NCI-H2171 treated with DMSO at 0.1 percent for 48 hours (cell line): ENCODE data around the gene QPRT.
"Not testable (repeated sequence)": the region's sequence is repeated elsewhere in the genome, so short reads cannot be mapped to it uniquely, and the experiment has no call there.

Source experiments
- DNase-seq: peaks from one replicate; lab custom pipeline; 2025; lab: John Stamatoyannopoulos, UW

Gene QPRT

DNA sequence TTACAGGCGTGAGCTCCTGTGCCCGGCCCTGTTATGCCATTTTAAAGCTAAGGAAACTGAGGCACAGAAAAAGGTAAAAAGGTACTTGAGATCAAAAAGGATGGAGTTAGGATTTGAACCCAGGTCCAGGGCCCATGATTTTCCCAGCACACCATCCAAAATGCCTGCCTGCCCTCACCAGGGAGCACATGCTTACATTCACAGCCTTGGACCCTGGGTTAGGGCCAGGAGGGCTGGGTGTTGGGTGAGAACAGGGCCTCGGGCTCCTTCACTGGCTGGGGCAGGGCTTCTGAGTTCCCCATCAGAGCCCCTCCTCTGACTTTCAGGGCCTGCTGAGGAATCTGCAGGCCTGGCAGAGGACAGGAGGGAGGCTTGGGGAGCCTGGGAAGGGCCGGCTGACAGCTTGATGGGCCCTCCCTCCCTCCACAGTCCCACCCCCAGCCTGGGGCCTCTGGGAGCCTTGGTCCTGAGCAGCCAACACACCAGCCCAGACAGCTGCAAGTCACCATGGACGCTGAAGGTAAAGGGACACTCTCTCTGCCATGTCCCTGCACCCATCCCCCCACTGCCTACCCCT is at the start of gene QPRT:
QPRT (plus strand) TSS at position 490 of the 577 bp plus-strand sequence; CDS start at position 508, 18 bp downstream.
- peak; percentile 44 for DNase-seq

DNA sequence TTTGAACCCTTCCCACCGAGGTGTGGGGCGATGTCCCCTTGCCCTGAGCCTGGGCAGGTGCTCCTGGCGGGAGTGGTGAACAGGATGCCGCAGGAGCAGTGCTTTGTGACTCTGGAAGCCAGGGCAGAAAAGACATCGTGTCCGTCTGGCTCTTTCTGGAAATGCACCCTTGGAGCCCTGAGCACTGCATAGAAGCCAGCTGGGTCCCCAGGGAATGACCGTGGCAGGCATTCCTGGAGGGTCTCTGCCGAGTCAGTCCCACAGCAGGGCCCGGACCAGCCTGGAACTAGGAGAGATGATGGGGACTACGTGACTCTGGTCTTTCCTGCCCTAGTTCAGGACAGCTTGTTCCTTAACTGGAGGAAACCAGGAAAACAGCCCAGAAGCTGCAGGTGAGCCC is 49.7 kb upstream of the QPRT start:
- DNase-seq = not testable (repeated sequence)

DNA sequence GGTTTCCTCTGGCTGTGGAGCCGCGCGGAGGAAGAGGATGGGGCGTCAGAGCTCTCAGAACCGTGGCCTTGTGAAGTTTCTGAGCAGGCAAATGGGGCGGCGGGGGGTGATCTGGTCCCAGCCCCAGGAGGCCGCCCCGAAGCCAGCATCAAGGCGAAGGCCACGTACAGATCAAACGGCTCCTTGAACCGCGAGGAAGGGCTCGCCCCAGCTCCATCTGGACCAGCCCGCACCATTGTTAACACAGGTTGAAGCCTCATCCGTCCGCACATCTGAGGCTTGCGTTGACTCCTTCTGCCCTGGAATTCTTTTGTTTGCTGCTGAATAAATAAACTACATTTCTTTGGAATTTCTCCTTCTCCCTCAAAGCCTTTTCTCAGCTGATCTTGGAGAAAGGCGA is 47.3 kb upstream of the QPRT start:
- not testable (repeated sequence) for DNase-seq

- not testable (repeated sequence) for DNase-seq
These were observed 43.1 kb upstream of the QPRT start for GRCh38 chr16:29635902-29636301.

- not testable (repeated sequence) for DNase-seq
These were observed 42.6 kb upstream of the QPRT start for GRCh38 chr16:29636368-29636767.

DNA sequence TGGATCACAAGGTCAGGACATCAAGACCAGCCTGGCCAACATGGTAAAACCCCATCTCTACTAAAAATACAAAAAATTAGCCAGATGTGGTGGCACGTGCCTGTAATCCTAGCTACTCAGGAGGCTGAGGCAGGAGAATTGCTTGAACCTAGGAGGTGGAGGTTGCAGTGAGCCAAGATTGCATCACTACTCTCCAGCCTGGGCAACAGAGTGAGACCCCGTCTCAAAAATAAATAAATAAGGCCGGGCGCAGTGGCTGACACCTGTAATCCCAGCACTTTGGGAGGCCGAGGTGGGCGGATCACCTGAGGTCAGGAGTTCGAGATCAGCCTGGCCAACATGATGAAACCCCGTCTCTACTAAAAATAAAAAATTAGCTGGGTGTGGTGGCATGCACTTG is 40.2 kb upstream of the QPRT start:
- not testable (repeated sequence) for DNase-seq

DNA sequence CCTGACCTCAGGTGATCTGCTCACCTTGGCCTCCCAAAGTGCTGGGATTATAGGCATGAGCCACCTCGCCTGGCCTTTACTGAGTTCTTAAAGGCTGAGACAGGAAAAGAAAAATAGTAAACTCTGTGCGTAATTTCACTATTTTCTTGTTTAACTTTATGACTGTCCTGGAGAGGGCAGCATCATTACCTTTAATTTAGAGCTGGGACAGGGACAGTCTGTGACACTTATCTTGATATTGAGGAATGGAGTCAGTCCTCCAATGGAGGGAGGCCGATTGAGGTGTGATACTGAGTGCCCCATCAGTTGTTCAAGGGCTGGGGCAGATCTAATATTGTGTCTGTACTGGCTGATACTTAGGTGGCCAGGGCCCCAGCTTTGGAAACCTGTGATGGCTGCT is 37.4 kb upstream of the QPRT start:
- DNase-seq = no peak

- DNase-seq = no peak
These were observed 35.4 kb upstream of the QPRT start for GRCh38 chr16:29643596-29643995.

DNA sequence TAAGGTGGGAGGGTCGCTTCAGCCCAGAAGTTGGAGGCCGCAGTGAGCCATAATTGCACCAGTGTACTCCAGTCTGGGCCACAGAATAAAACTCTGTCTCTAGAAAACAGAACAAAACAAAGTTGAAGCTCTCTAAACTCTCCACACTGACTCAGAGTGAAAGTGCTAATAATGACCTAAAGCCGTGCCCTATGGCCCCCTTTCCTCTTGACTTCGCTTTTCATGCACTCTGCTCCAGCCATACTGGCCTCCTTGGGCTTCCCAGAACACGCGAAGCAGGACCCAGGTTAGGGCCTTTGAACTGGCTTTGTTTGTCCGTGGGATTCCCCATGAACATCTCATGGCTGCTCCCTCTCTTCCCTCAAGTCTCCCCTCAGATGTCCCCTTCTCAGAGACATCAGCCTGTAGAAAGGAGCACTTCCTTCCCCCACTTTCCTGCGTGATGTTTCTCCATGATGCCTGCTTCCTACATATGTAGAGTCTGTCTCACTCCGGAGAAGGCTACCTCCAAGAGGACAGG is 34.6 kb upstream of the QPRT start:
- DNase-seq = no peak

- no peak for DNase-seq
These were observed 33.8 kb upstream of the QPRT start for GRCh38 chr16:29644973-29645693.

DNA sequence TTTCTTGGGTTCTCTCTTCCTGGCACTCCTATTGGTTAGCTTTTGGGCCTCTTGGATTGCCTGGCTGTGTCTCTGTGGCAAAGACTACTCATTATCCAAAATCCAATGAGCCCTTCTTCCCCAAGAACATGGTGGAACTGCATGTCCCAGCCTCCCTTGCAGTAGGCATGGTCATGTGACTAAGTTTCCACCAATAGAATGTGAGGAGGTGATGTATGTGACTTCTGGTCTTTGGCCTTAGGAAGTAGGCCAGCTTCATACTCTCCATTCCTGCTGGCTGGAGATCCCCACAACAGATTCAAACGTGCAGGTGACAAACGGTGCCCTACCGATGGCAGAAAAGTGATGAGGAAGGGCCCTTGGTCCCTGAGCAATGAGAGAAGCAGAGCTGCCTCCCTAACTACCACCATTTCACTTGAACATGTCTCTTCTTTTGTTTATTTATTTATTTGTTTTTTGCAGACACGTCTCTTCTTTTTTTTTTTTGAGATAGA is 33.2 kb upstream of the QPRT start:
- peak; percentile 37 for DNase-seq

GRCh38 chr16:29646947-29647346 is 32.0 kb upstream of the QPRT start:
- DNase-seq = no peak

DNA sequence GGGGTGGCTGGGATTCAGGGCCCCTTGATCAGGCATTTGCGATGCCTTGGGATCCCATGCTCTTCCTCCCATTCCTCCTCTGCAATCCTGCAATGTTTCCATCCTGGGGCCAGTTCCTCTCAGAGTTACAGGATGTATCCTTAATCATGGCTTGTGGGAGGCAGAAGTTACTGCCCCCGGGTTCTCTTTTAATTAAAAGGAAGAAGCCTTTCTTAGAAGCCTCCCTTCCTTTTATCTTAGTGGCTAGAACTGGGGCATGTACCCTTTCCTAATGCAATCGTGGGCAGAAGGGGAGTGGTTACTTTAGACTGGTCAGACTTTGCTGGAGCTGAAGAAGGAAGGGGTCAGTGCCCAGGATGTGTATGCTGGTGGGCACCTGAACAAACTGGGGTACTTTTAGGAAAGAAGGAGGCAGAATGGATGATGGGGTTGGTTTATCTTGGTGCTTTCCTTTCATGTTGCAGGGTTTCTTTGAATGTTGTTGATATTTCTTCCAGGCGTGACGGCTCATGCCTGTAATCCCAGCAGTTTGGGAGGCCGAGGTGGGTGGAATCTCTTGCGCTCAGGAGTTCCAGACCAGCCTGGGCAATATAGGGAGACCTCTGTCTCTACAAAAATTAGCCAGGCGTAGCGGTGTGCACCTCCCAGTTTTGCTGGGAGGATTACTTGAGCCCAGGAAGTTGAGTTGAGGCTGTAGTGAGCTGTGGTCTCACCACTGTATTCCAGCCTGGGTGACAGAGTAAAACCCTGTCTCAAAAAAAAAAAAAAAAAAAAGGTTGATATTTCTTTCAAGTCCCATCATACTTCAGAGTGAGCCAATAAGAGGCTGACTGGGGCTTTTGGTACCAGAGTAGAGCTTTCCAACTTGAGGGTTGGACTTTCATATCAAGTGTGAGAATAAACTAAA is 29.1 kb upstream of the QPRT start:
- no peak for DNase-seq

- DNase-seq = no peak
These were observed 28.2 kb upstream of the QPRT start for GRCh38 chr16:29650771-29651170.

DNA sequence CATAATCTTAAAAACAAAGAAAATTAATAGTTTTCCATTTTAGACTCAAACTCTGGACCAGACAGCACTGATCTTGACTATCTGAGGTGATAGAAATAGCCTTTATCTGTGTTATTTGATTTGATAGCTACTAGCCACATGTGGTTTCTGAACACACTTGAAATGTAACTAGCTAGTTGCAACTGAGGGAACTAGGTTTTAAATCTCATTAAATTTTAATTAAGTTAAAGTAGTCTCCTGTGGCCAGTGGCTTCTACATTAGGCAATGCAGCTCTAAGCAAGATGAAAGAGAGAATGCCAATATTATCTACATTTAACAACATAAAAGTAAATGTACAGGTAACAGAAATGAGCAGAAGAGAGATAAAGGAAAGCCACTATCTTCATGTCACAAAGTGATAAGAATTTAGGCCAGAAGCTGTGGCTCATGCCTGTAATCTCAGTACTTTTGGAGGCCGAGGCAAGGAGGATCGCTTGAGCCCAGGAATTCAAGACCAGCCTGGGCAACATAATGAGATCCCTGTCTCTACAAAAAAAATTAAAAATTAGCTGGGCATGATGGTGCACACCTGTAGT is 27.1 kb upstream of the QPRT start:
- DNase-seq = no peak

DNA sequence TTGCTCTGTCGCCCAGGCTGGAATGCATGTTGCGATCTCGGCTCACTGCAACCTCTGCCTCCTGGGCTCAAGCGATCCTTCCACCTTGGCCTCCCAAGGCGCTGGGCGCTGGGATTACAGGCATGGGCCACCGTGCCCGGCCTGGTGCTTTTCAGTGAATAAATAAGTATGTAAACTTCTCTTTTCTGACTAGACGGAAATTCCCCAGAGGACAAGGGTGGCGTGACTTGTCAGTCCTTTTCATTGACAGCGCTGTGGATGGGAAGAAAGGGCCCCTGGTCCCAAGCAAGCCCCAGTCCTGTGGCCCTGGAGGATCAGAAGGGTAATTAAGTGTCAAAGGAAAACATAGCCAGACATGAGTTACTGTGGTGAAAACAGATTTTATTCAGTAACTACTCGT is 25.5 kb upstream of the QPRT start:
- DNase-seq = no peak

DNA sequence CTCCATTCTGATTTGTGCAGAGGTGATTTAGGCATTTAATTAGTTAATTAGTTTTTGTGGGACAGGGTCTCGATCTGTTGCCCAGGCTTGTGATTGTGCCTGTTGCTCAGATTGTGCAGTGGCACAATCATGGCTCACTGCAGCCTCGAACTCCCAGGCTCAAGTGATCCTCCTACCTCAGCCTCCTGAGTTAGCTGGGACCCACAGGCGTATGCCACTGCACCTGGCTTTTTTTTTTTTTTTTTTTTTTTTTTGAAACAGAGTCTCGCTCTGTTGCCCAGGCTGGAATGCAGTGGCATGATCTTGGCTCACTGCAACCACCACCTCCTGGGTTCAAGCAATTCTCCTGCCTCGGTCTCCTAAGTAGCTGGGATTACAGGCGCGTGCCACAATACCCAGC is 25.1 kb upstream of the QPRT start:
- not testable (repeated sequence) for DNase-seq

DNA sequence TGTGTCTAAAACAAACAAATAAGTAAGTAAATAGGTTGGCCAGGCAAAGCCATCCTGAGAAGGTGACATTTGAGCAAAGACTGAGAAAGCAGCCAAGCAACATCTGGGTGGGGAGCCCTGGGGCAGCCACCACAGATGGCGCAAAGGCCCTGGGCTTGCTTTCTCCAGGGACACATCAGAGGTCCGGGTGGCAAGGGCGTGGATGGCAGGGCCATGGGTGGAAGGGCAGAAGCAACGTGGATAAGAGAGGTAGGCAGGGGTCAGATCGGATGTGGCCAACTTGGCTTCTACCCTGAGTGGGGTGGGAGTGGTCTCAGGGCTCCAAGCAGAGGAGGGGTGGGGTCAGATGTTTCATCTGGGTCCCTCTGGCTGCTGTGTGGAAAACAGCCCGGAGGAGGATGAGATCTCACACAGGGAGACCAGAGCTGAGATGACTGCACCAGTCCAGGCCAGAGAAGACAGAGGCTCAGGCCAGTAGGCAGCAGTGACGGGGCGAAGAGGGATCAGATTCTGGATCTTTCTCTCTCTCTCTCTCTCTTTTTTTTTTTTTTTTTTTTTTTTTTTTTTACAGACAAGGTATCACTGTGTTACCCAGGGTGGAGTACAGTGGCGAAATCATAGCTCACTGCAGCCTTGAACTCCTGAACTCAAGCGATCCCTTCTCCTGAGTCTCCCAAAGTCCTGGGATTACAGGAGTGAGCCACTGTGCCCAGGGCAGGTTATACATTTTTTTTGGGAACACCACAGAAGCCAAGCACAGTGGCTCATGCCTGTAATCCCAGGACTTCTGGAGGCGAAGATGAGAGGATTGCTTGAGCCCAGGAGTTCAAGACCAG is 22.1 kb upstream of the QPRT start:
- no peak for DNase-seq

DNA sequence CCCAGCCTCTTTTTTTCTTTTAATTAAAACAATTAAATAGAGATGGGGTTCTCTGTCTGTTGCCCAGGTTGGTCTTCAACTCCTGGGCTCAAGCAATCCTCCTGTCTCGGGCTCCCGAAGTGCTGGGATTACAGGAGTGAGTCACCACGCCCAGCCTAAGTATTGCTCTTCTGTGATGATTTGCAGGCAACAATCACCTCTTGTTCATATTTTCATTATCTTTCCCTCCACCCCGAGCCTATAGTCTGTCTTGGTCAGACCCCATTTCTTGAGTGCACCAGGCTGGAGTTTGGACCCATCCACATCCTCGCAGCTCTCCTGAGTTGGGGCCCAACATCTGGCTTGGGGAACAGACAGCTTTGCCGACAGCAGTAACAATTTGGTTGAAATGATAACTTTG is 20.3 kb upstream of the QPRT start:
- DNase-seq = no peak

GRCh38 chr16:29662000-29662728 is 16.8 kb upstream of the QPRT start:
- DNase-seq = no peak

DNA sequence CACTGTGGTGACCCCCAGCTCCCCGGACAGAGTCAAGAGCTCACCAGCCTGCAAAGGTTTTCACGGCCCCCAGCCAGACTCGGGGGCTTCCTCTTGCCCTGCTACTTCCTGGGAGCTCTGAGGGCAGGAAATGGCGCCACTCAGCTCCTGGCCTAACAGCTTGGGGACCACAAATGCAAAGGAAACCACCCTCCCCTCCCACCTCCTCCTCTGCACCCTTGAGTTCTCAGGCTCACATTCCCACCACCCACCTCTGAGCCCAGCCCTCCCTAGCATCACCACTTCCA is 16.3 kb upstream of the QPRT start:
- no peak for DNase-seq
